ENCODE results near the gene S100G.

DNA sequence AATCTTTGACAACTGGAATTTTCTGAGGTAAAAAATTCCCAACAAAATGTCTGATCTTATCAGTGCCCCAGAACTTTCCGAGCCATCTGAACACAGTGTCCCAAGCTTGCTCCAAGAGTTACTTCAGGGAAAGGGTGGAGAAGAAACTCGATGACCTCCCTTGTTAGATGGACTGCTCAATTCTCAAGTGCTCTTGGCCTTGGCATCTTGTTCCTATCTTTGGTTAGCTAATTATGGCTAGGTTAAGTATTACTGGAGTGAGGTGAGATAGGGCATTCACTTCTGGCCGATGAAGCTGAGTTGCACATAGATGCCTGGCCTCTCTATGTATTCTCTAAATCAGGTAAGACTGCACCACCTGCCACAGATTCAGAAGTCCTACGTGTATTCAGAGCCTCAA is 9.1 kb upstream of the S100G start:
- no peak for TF ChIP-seq CTCF (conservative IDR thresholded peaks at IDR 0.05)
- TF ChIP-seq ZFX (IDR thresholded peaks at IDR 0.05) = no peak
